HEK293 (cell line): Measurements from ENCODE around the gene CAPSL.

Experiments
- PRDM1 ChIP-seq: fragments of 450-650 bp; formaldehyde crosslinking; IDR thresholded peaks from 2 replicates; pipeline ENCODE4; 2016; ENCODE audit warnings: missing biosample characterization, missing genetic modification characterization
- ZBTB7A ChIP-seq: fragments of 450-650 bp; formaldehyde crosslinking; IDR thresholded peaks from 2 replicates; pipeline ENCODE4 v1.5.1; 2016; ENCODE audit warnings: low read depth, missing biosample characterization, missing genetic modification characterization
- ZNF184 ChIP-seq: fragments of 450-650 bp; IDR thresholded peaks from 2 replicates; pipeline ENCODE4 v1.5.1; 2018; ENCODE audit warnings: missing biosample characterization, mild to moderate bottlenecking, missing genetic modification characterization
- ZNF24 ChIP-seq: fragments of 450-650 bp; formaldehyde crosslinking; IDR thresholded peaks from 2 replicates; pipeline ENCODE4 v1.5.1; 2016; ENCODE audit warnings: missing biosample characterization, missing genetic modification characterization
- ZNF311 ChIP-seq: fragments of 450-650 bp; formaldehyde crosslinking; IDR thresholded peaks from 2 replicates; pipeline ENCODE4 v1.5.1; 2017; ENCODE audit warnings: missing biosample characterization, missing genetic modification characterization, borderline replicate concordance
- ZNF341 ChIP-seq: fragments of 450-650 bp; formaldehyde crosslinking; IDR thresholded peaks from 2 replicates; pipeline ENCODE4; 2016; ENCODE audit warnings: low read depth, missing biosample characterization, missing genetic modification characterization
- ZNF560 ChIP-seq: fragments of 450-650 bp; formaldehyde crosslinking; IDR thresholded peaks from 2 replicates; pipeline ENCODE4 v1.5.1; 2017; ENCODE audit warnings: missing biosample characterization, missing genetic modification characterization, borderline replicate concordance
- ZNF785 ChIP-seq: fragments of 450-650 bp; formaldehyde crosslinking; IDR thresholded peaks from 2 replicates; pipeline ENCODE4 v1.5.1; 2016; ENCODE audit warnings: missing biosample characterization, missing genetic modification characterization
- TF ChIP-seq, protein P1 (sequence below): fragments of 450-650 bp; formaldehyde crosslinking; IDR thresholded peaks from 2 replicates; pipeline ENCODE4 v1.5.1; 2016; ENCODE audit warnings: missing biosample characterization, missing genetic modification characterization
- TF ChIP-seq, protein P2 (sequence below): fragments of 450-650 bp; formaldehyde crosslinking; IDR thresholded peaks from 2 replicates; pipeline ENCODE4 v1.5.1; 2016; ENCODE audit warnings: missing biosample characterization, missing genetic modification characterization, borderline replicate concordance
- TF ChIP-seq, protein P3 (sequence below): fragments of 450-650 bp; formaldehyde crosslinking; IDR thresholded peaks from 2 replicates; pipeline ENCODE4 v1.5.1; 2016; ENCODE audit warnings: missing biosample characterization, missing genetic modification characterization
- TF ChIP-seq, protein P4 (sequence below): fragments of 450-650 bp; formaldehyde crosslinking; conservative IDR thresholded peaks from 2 replicates; pipeline ENCODE4 v1.5.1; 2016; ENCODE audit warnings: low read depth, missing biosample characterization, missing genetic modification characterization
- TF ChIP-seq, protein P5 (sequence below): fragments of 450-650 bp; IDR thresholded peaks from 2 replicates; pipeline ENCODE4 v1.5.1; 2018; ENCODE audit warnings: missing biosample characterization, missing genetic modification characterization

DNA sequence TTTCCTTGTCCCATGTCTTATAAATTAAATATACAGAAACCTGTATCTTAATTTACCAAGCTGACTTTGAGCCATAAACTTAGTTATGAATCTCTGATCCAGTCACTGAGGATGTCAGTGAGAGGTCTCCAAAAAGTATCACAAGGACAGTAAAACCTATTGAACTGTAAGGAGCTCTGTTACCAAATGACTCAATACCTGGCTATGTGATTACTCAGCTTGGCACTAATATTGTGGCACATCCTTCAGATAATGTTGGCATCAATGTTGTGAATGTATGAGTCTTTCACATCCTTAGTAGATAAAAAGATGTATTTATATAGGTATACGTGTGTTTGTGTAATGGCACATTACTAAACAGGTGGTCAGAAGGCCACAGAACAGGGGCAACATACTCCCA, 18.0 kb upstream of the CAPSL start:
- TF ChIP-seq, protein P1, sequence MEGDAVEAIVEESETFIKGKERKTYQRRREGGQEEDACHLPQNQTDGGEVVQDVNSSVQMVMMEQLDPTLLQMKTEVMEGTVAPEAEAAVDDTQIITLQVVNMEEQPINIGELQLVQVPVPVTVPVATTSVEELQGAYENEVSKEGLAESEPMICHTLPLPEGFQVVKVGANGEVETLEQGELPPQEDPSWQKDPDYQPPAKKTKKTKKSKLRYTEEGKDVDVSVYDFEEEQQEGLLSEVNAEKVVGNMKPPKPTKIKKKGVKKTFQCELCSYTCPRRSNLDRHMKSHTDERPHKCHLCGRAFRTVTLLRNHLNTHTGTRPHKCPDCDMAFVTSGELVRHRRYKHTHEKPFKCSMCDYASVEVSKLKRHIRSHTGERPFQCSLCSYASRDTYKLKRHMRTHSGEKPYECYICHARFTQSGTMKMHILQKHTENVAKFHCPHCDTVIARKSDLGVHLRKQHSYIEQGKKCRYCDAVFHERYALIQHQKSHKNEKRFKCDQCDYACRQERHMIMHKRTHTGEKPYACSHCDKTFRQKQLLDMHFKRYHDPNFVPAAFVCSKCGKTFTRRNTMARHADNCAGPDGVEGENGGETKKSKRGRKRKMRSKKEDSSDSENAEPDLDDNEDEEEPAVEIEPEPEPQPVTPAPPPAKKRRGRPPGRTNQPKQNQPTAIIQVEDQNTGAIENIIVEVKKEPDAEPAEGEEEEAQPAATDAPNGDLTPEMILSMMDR (tag by site-specific recombination) = no peak
- TF ChIP-seq, protein P2, sequence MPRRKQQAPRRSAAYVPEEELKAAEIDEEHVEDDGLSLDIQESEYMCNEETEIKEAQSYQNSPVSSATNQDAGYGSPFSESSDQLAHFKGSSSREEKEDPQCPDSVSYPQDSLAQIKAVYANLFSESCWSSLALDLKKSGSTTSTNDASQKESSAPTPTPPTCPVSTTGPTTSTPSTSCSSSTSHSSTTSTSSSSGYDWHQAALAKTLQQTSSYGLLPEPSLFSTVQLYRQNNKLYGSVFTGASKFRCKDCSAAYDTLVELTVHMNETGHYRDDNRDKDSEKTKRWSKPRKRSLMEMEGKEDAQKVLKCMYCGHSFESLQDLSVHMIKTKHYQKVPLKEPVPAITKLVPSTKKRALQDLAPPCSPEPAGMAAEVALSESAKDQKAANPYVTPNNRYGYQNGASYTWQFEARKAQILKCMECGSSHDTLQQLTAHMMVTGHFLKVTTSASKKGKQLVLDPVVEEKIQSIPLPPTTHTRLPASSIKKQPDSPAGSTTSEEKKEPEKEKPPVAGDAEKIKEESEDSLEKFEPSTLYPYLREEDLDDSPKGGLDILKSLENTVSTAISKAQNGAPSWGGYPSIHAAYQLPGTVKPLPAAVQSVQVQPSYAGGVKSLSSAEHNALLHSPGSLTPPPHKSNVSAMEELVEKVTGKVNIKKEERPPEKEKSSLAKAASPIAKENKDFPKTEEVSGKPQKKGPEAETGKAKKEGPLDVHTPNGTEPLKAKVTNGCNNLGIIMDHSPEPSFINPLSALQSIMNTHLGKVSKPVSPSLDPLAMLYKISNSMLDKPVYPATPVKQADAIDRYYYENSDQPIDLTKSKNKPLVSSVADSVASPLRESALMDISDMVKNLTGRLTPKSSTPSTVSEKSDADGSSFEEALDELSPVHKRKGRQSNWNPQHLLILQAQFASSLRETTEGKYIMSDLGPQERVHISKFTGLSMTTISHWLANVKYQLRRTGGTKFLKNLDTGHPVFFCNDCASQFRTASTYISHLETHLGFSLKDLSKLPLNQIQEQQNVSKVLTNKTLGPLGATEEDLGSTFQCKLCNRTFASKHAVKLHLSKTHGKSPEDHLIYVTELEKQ (tag by site-specific recombination) = no peak
- TF ChIP-seq, protein P3, sequence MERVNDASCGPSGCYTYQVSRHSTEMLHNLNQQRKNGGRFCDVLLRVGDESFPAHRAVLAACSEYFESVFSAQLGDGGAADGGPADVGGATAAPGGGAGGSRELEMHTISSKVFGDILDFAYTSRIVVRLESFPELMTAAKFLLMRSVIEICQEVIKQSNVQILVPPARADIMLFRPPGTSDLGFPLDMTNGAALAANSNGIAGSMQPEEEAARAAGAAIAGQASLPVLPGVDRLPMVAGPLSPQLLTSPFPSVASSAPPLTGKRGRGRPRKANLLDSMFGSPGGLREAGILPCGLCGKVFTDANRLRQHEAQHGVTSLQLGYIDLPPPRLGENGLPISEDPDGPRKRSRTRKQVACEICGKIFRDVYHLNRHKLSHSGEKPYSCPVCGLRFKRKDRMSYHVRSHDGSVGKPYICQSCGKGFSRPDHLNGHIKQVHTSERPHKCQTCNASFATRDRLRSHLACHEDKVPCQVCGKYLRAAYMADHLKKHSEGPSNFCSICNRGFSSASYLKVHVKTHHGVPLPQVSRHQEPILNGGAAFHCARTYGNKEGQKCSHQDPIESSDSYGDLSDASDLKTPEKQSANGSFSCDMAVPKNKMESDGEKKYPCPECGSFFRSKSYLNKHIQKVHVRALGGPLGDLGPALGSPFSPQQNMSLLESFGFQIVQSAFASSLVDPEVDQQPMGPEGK (tag by site-specific recombination) = no peak
- TF ChIP-seq ZNF24 (tag by site-specific recombination) = no peak
- TF ChIP-seq, protein P4, sequence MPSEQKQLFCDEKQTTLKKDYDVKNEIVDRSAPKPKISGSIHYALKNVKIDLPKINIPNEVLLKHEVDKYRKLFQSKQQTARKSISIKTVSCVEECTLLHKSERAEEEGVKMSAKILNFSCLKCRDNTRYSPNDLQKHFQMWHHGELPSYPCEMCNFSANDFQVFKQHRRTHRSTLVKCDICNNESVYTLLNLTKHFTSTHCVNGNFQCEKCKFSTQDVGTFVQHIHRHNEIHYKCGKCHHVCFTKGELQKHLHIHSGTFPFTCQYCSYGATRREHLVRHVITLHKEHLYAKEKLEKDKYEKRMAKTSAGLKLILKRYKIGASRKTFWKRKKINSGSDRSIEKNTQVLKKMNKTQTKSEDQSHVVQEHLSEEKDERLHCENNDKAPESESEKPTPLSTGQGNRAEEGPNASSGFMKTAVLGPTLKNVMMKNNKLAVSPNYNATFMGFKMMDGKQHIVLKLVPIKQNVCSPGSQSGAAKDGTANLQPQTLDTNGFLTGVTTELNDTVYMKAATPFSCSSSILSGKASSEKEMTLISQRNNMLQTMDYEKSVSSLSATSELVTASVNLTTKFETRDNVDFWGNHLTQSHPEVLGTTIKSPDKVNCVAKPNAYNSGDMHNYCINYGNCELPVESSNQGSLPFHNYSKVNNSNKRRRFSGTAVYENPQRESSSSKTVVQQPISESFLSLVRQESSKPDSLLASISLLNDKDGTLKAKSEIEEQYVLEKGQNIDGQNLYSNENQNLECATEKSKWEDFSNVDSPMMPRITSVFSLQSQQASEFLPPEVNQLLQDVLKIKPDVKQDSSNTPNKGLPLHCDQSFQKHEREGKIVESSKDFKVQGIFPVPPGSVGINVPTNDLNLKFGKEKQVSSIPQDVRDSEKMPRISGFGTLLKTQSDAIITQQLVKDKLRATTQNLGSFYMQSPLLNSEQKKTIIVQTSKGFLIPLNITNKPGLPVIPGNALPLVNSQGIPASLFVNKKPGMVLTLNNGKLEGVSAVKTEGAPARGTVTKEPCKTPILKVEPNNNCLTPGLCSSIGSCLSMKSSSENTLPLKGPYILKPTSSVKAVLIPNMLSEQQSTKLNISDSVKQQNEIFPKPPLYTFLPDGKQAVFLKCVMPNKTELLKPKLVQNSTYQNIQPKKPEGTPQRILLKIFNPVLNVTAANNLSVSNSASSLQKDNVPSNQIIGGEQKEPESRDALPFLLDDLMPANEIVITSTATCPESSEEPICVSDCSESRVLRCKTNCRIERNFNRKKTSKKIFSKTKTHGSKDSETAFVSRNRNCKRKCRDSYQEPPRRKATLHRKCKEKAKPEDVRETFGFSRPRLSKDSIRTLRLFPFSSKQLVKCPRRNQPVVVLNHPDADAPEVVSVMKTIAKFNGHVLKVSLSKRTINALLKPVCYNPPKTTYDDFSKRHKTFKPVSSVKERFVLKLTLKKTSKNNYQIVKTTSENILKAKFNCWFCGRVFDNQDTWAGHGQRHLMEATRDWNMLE (tag by site-specific recombination) = no peak
- no peak for TF ChIP-seq ZNF184 (tag by site-specific recombination)
- TF ChIP-seq, protein P5, sequence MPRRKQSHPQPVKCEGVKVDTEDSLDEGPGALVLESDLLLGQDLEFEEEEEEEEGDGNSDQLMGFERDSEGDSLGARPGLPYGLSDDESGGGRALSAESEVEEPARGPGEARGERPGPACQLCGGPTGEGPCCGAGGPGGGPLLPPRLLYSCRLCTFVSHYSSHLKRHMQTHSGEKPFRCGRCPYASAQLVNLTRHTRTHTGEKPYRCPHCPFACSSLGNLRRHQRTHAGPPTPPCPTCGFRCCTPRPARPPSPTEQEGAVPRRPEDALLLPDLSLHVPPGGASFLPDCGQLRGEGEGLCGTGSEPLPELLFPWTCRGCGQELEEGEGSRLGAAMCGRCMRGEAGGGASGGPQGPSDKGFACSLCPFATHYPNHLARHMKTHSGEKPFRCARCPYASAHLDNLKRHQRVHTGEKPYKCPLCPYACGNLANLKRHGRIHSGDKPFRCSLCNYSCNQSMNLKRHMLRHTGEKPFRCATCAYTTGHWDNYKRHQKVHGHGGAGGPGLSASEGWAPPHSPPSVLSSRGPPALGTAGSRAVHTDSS (tag by site-specific recombination) = no peak
- no peak for TF ChIP-seq ZNF311 (tag by site-specific recombination)
- no peak for TF ChIP-seq ZNF341 (tag by site-specific recombination)
- no peak for TF ChIP-seq ZNF560 (tag by site-specific recombination)
- TF ChIP-seq PRDM1 (tag by site-specific recombination) = no peak
- no peak for TF ChIP-seq ZNF785 (tag by site-specific recombination)
- no peak for TF ChIP-seq ZBTB7A (tag by site-specific recombination)
